DOHH2 (cell line): ENCODE results near the gene HTRA1.

ENCODE experiments used
- CTCF ChIP-seq: fragments of 200-600 bp; sonication (generic); IDR thresholded peaks from one replicate; pipeline ENCODE4 v1.5.1; 2014; ENCODE audit warnings: antibody characterized with exemption, mild to moderate bottlenecking, low read depth, low read length; ENCODE audit not compliant: poor library complexity, severe bottlenecking
- EZH2phosphoT487 ChIP-seq: fragments of 200-600 bp; sonication (generic); IDR thresholded peaks from 2 replicates; pipeline ENCODE4 v1.6.1; 2017; ENCODE audit warnings: borderline replicate concordance, mild to moderate bottlenecking, antibody characterized with exemption, low read length, moderate library complexity, mixed read lengths

- TF ChIP-seq CTCF (no peak), EZH2phosphoT487 (no peak)
Measured at GRCh38 chr10:122464586-122464985, 3.2 kb downstream of the HTRA1 start.
